H1 (cell line): Measurements from ENCODE around the gene KRTAP9-6. TPM values are rescaled to one million over a fixed set of nuclear protein-coding genes. Genes with fewer than 3 reads are reported as not detected.

Source experiments
- CTCF ChIA-PET: fragments of 300-600 bp; sonication (Branson Sonifier 250); formaldehyde crosslinking; loops from one replicate; lab custom pipeline; 2021; ENCODE audit not compliant: partially characterized antibody; lab: Charles Lee
- POLR2A ChIA-PET: fragments of 300-600 bp; sonication (Branson Sonifier 250); formaldehyde crosslinking; loops from one replicate; lab custom pipeline; 2021; ENCODE audit warnings: inconsistent platforms; ENCODE audit not compliant: partially characterized antibody; lab: Charles Lee
- DNase-seq, 2 experiments: peaks; one replicate each; pipeline versions ENCODE4 v3.0.0 to v3.0.0-alpha.2; 2010 to 2022; ENCODE audit warnings: low spot score in 2 of 2, low read depth in 1 of 2, mixed read lengths in 1 of 2
- FAIRE-seq: peaks from 2 replicates; lab custom pipeline; 2011; peaks lifted over from hg19 to GRCh38; lab: Jason Lieb, UNC
- H2AFZ ChIP-seq: 2 replicates; pipeline ENCODE4 v1.8.1; 2012; ENCODE audit warnings: low read length, inconsistent platforms
- H2AK5ac ChIP-seq: 2 replicates; pipeline ENCODE4 v1.6.1; 2013; ENCODE audit warnings: low read depth, low read length
- H2BK120ac ChIP-seq: replicated peaks from 2 replicates; pipeline ENCODE3; 2013; ENCODE audit warnings: low read depth, low read length, inconsistent platforms
- H2BK12ac ChIP-seq: 2 replicates; pipeline ENCODE4 v1.6.1; 2013; ENCODE audit warnings: low read depth, low read length
- H2BK15ac ChIP-seq: 2 replicates; pipeline ENCODE4 v1.6.1; 2013; ENCODE audit warnings: low read length
- H2BK20ac ChIP-seq: 2 replicates; pipeline ENCODE4 v1.6.1; 2013; ENCODE audit warnings: low read length
- H2BK5ac ChIP-seq: 2 replicates; pipeline ENCODE4 v1.6.1; 2013; ENCODE audit warnings: low read depth, low read length
- H3K14ac ChIP-seq: 2 replicates; pipeline ENCODE4 v1.6.1; 2013; ENCODE audit warnings: inconsistent platforms; ENCODE audit not compliant: insufficient read length
- H3K18ac ChIP-seq: 2 replicates; pipeline ENCODE4 v1.6.1; 2013; ENCODE audit warnings: low read length; ENCODE audit errors: extremely low read depth
- H3K23ac ChIP-seq: 2 replicates; pipeline ENCODE4 v1.6.1; 2013; ENCODE audit warnings: inconsistent platforms; ENCODE audit not compliant: insufficient read length
- H3K23me2 ChIP-seq: 2 replicates; pipeline ENCODE4 v1.6.1; 2013; ENCODE audit warnings: low read depth, low read length
- H3K27ac ChIP-seq: 2 replicates; pipeline ENCODE4 v1.6.1; 2011; ENCODE audit warnings: low read depth, low read length, inconsistent platforms
- H3K27me3 ChIP-seq, 4 experiments: replicated peaks in 1 of 4; 1 replicate in 1 of 4; 2 replicates in 3 of 4; pipeline versions ENCODE4 v1.6.1 to v1.8.1; 2011 to 2013; ENCODE audit warnings: low read length in 3 of 4, mild to moderate bottlenecking in 3 of 4, inconsistent platforms in 2 of 4, mixed read lengths in 2 of 4, moderate library complexity in 1 of 4; ENCODE audit not compliant: control insufficient read depth in 3 of 4, insufficient read depth in 3 of 4; ENCODE audit errors: extremely low read depth in 1 of 4
- H3K36me3 ChIP-seq, 4 experiments: 2 replicates each; pipeline versions ENCODE4 v1.6.1 to v1.8.1; 2011 to 2013; ENCODE audit warnings: mild to moderate bottlenecking in 4 of 4, low read length in 3 of 4, moderate library complexity in 2 of 4, control low read depth in 1 of 4, inconsistent platforms in 1 of 4; ENCODE audit not compliant: insufficient read depth in 4 of 4, control insufficient read depth in 2 of 4
- H3K4ac ChIP-seq: replicated peaks from 2 replicates; pipeline ENCODE3; 2013; ENCODE audit warnings: low read length, low read depth, mixed read lengths, inconsistent platforms; ENCODE audit not compliant: insufficient read length
- H3K4me1 ChIP-seq, 4 experiments: replicated peaks in 1 of 4; 1 replicate in 1 of 4; 2 replicates in 3 of 4; pipeline versions ENCODE4 v1.6.1 to v1.8.1; 2011 to 2013; ENCODE audit warnings: low read length in 3 of 4, inconsistent platforms in 2 of 4, mixed read lengths in 1 of 4; ENCODE audit not compliant: insufficient read depth in 4 of 4, control insufficient read depth in 3 of 4
- H3K4me2 ChIP-seq, 2 experiments: 2 replicates each; pipeline versions ENCODE4 v1.6.1 to v1.8.1; 2011 to 2013; ENCODE audit warnings: low read depth in 2 of 2, low read length in 2 of 2, control low read depth in 1 of 2, inconsistent platforms in 1 of 2, mild to moderate bottlenecking in 1 of 2; ENCODE audit not compliant: insufficient read depth in 1 of 2
- H3K4me3 ChIP-seq, 4 experiments: fragments of 200-600, 300-600 bp in 1 of 4; sonication (generic), shearing (Covaris generic), sonication (Bioruptor Twin) in 1 of 4; 2 replicates each; pipeline versions ENCODE4 v1.5.1 to v1.8.1; 2011 to 2016; ENCODE audit warnings: low read length in 4 of 4, low read depth in 3 of 4, control low read depth in 2 of 4, inconsistent platforms in 2 of 4, mild to moderate bottlenecking in 2 of 4, mixed read lengths in 1 of 4, moderate library complexity in 1 of 4; ENCODE audit not compliant: insufficient read depth in 2 of 4; ENCODE audit errors: extremely low read depth in 1 of 4
- H3K56ac ChIP-seq: replicated peaks from 2 replicates; pipeline ENCODE3; 2013; ENCODE audit warnings: low read depth, mild to moderate bottlenecking, mixed read lengths, low read length, inconsistent platforms; ENCODE audit not compliant: insufficient read length
- H3K79me1 ChIP-seq: 2 replicates; pipeline ENCODE4 v1.6.1; 2013; ENCODE audit warnings: low read depth, low read length, control low read depth
- H3K79me2 ChIP-seq, 2 experiments: 2 replicates each; pipeline versions ENCODE4 v1.6.1 to v1.8.1; 2012 to 2013; ENCODE audit warnings: low read length in 2 of 2, mild to moderate bottlenecking in 2 of 2, inconsistent platforms in 1 of 2; ENCODE audit not compliant: insufficient read depth in 2 of 2, control insufficient read depth in 1 of 2
- H3K9ac ChIP-seq, 4 experiments: replicated peaks in 1 of 4; 1 replicate in 1 of 4; 2 replicates in 3 of 4; pipeline versions ENCODE4 v1.6.1 to v1.8.1; 2011 to 2013; ENCODE audit warnings: low read depth in 3 of 4, low read length in 3 of 4, control low read depth in 2 of 4, mild to moderate bottlenecking in 2 of 4, moderate library complexity in 2 of 4, inconsistent platforms in 1 of 4; ENCODE audit errors: extremely low read depth in 1 of 4
- H3K9me3 ChIP-seq, 2 experiments: 2 replicates each; pipeline versions ENCODE4 v1.6.1 to v1.8.1; 2012 to 2013; ENCODE audit warnings: mild to moderate bottlenecking in 2 of 2, moderate library complexity in 2 of 2, control low read depth in 1 of 2, inconsistent platforms in 1 of 2, low read depth in 1 of 2, low read length in 1 of 2, mixed read lengths in 1 of 2; ENCODE audit not compliant: insufficient read depth in 2 of 2
- H4K20me1 ChIP-seq, 2 experiments: replicated peaks in 1 of 2; 2 replicates each; pipeline versions ENCODE3 to v1.8.1; 2011 to 2013; ENCODE audit warnings: inconsistent platforms in 2 of 2, low read length in 2 of 2, mild to moderate bottlenecking in 1 of 2; ENCODE audit not compliant: insufficient read depth in 2 of 2, control insufficient read depth in 1 of 2
- H4K5ac ChIP-seq: 2 replicates; pipeline ENCODE4 v1.6.1; 2013; ENCODE audit warnings: low read length, low read depth, mixed read lengths, inconsistent platforms; ENCODE audit not compliant: insufficient read length
- H4K8ac ChIP-seq: 2 replicates; pipeline ENCODE4 v1.8.0; 2013; ENCODE audit warnings: mild to moderate bottlenecking, moderate library complexity, low read length, inconsistent platforms; ENCODE audit not compliant: insufficient read depth; ENCODE audit errors: extremely low read depth
- H4K91ac ChIP-seq: replicated peaks from 2 replicates; pipeline ENCODE3; 2013; ENCODE audit warnings: low read length, mixed read lengths, inconsistent platforms; ENCODE audit not compliant: insufficient read length
- ASH2L ChIP-seq: fragments of 200-600, 300-600 bp; sonication (generic); IDR thresholded peaks from one replicate; pipeline ENCODE4 v1.7.1; 2017; ENCODE audit warnings: low read length
- CHD1 ChIP-seq: IDR thresholded peaks from 2 replicates; pipeline ENCODE4 v1.6.1; 2012; ENCODE audit warnings: low read depth, low read length, improper control_type of control experiment
- GTF2F1 ChIP-seq: IDR thresholded peaks from 2 replicates; pipeline ENCODE4 v1.6.1; 2012; ENCODE audit warnings: low read depth, low read length, improper control_type of control experiment, borderline replicate concordance
- JUN ChIP-seq: IDR thresholded peaks from 2 replicates; pipeline ENCODE4 v1.6.1; 2011; ENCODE audit warnings: low read depth, mild to moderate bottlenecking, improper control_type of control experiment, low read length
- JUND ChIP-seq: IDR thresholded peaks from 2 replicates; pipeline ENCODE4 v1.6.1; 2011; ENCODE audit warnings: mild to moderate bottlenecking, improper control_type of control experiment, low read length
- RAD21 ChIP-seq, 2 experiments: IDR thresholded peaks in 1 of 2; conservative IDR thresholded peaks in 1 of 2; 2 replicates each; pipeline ENCODE4 v1.6.1; 2011; ENCODE audit warnings: low read depth in 2 of 2, low read length in 2 of 2, improper control_type of control experiment in 1 of 2, inconsistent platforms in 1 of 2, mild to moderate bottlenecking in 1 of 2, moderate library complexity in 1 of 2
- SRF ChIP-seq: IDR thresholded peaks from 2 replicates; pipeline ENCODE4 v1.6.1; 2011; ENCODE audit warnings: mild to moderate bottlenecking, low read depth, low read length, moderate library complexity
- TCF12 ChIP-seq: IDR thresholded peaks from 2 replicates; pipeline ENCODE4 v1.6.1; 2011; ENCODE audit warnings: low read depth, mild to moderate bottlenecking, low read length
- ZNF274 ChIP-seq: IDR thresholded peaks from 2 replicates; pipeline ENCODE4 v1.7.0; 2012; ENCODE audit warnings: low read length, borderline replicate concordance; ENCODE audit errors: extremely low read depth
- WGBS, 2 experiments: shearing (Covaris generic) in 1 of 2; methylation state at CpG; one replicate each; pipeline versions ENCODE4 v1.1.6 to v1.1.7; 2013 to 2015; ENCODE audit warnings: low lambda C conversion rate in 2 of 2, mixed read lengths in 2 of 2, inconsistent platforms in 1 of 2, low coverage in 1 of 2, missing lambda C conversion rate in 1 of 2; ENCODE audit not compliant: insufficient replicate concordance in 2 of 2, insufficient coverage in 1 of 2, insufficient read length in 1 of 2; ENCODE audit errors: extremely low coverage in 1 of 2, missing lambda C conversion rate in 1 of 2; 5-methylcytosine and 5-hydroxymethylcytosine counted together
- polyA plus RNA-seq, 7 experiments: library from polyadenylated mRNA; depleted of rRNA in 3 of 7; stranded (reverse) in 5 of 7; unstranded in 2 of 7; fragments of >200 nt in 5 of 7; fragments of 200-250 nt in 2 of 7; gene quantifications; 1 replicate in 5 of 7; 2 replicates in 1 of 7; 4 replicates in 1 of 7; pipeline versions ENCODE4 v1.2.1 to v1.2.3, GENCODE V29; 2011 to 2013; ENCODE audit warnings: missing spikeins in 2 of 7, mixed read lengths in 2 of 7
- total RNA-seq: library from RNA; stranded (reverse); fragmentation: NEBNext Ultra II Directional; extraction: Animal tissue kit (Norgen Biotek cat#: 25700); gene quantifications from 2 replicates; pipeline ENCODE4 v1.2.1, GENCODE V29; 2021
- TF ChIP-seq, protein P1 (sequence below): IDR thresholded peaks from 2 replicates; pipeline ENCODE4 v1.6.1; 2012; ENCODE audit warnings: low read length, inconsistent platforms
- TF ChIP-seq, protein P2 (sequence below): IDR thresholded peaks from 2 replicates; pipeline ENCODE4 v1.6.1; 2011; ENCODE audit warnings: low read length, improper control_type of control experiment

The KRTAP9-6 gene
- total and polyA plus RNA-seq, 2 of the 8 experiments (the other 6 are each of a cell fraction or from before 2014, with no cell fraction given), result not detected

DNA sequence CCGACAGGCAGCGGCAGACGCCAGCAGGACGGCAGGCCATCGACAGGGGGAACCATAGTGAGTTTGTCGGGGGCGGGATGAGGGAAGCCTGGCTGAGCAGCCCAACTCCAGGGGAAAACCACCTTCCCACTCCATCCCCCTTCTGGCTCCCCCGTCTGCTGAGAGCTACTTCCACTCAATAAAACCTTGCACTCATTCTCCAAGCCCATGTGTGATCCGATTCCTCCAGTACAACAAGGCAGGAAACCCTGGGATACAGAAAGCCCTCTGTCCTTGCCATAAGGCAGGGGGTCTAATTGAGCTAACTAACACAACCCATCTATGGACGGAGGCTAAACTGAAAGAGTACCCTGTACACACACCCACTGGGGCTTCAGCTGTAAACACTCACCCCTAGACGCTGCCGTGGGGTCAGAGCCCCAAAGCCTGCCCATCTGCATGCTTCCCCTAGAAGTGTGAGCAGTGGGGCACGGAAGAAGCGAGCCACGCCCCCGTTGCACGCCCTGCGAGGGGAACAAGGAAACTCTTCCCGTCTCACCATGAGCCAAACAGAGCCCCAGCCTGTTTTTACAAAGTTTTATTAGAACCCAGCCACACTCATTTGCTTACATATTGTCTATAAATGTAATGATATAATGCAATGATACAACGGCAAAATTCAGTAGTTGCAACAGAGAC, 33.4 kb downstream of the KRTAP9-6 start:
- Histone ChIP-seq H3K27ac (no peak overlapping the region), H3K4me3 (no peak overlapping the region), H2BK20ac (no peak overlapping the region), H3K79me2 (no peaks in the 10 kb centered on the region), H3K9ac (no peak overlapping the region), H2AFZ (no peak overlapping the region), H3K36me3 (no peaks in the 10 kb centered on the region), H2BK12ac (no peak overlapping the region), H3K56ac (no peak overlapping the region), H3K4ac (no peak overlapping the region), H4K5ac (no peak overlapping the region), H3K79me1 (no peaks in the 10 kb centered on the region), H4K8ac (no peak overlapping the region), H2BK15ac (no peak overlapping the region), H3K4me2 (no peak overlapping the region), H3K9me3 (no peaks in the 10 kb centered on the region; a peak in 1 of 4 replicates), H2BK120ac (no peak overlapping the region), H2AK5ac (no peak overlapping the region), H4K91ac (no peak overlapping the region), H3K14ac (no peak overlapping the region), H3K23me2 (no peaks in the 10 kb centered on the region), H3K18ac (no peak overlapping the region), H3K4me1 (no peaks in the 10 kb centered on the region; a peak in 1 of 7 replicates), H2BK5ac (no peak overlapping the region), H3K27me3 (no peaks in the 10 kb centered on the region; a peak in 1 of 7 replicates), H4K20me1 (no peaks in the 10 kb centered on the region), H3K23ac (no peak overlapping the region)
- DNase-seq, result no peak
- ChIA-PET CTCF (no interaction called here), POLR2A (no interaction called here)
- FAIRE-seq, result no peak
- 89% methylated on average over 20 of the region's 20 CpGs; no CpG with 5 or more reads in 1 of the 2 experiments for WGBS, 2 experiments
- no peak for TF ChIP-seq ASH2L
- no peak for TF ChIP-seq TCF12
- no peak for TF ChIP-seq GTF2F1
- TF ChIP-seq, protein P1, sequence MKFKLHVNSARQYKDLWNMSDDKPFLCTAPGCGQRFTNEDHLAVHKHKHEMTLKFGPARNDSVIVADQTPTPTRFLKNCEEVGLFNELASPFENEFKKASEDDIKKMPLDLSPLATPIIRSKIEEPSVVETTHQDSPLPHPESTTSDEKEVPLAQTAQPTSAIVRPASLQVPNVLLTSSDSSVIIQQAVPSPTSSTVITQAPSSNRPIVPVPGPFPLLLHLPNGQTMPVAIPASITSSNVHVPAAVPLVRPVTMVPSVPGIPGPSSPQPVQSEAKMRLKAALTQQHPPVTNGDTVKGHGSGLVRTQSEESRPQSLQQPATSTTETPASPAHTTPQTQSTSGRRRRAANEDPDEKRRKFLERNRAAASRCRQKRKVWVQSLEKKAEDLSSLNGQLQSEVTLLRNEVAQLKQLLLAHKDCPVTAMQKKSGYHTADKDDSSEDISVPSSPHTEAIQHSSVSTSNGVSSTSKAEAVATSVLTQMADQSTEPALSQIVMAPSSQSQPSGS, result no peak
- TF ChIP-seq JUN, result no peak
- TF ChIP-seq RAD21 (IDR thresholded peaks at IDR 0.05 in 1 of 2, conservative IDR thresholded peaks at IDR 0.05 in 1 of 2; ENCODE audit: low read depth in 2 of 2, low read length in 2 of 2), result no peak
- TF ChIP-seq ZNF274, result no peak
- TF ChIP-seq CHD1, result no peak
- TF ChIP-seq, protein P2, sequence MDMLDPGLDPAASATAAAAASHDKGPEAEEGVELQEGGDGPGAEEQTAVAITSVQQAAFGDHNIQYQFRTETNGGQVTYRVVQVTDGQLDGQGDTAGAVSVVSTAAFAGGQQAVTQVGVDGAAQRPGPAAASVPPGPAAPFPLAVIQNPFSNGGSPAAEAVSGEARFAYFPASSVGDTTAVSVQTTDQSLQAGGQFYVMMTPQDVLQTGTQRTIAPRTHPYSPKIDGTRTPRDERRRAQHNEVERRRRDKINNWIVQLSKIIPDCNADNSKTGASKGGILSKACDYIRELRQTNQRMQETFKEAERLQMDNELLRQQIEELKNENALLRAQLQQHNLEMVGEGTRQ, result no peak
- no peak for TF ChIP-seq JUND
- TF ChIP-seq SRF, result no peak
